RWPE1 (cell line): ENCODE results near the gene FERMT1.

Source experiments
- CTCF ChIA-PET: fragments of 350-600 bp; sonication (Branson Sonifier 250); formaldehyde crosslinking; extraction: SDS; loops from one replicate; lab custom pipeline; 2021; lab: Yijun Ruan, JAX
- POLR2A ChIA-PET: fragments of 400-600 bp; formaldehyde crosslinking; extraction: SDS; loops from one replicate; lab custom pipeline; 2020; ENCODE audit warnings: antibody characterized with exemption; ENCODE audit not compliant: low non-redundant PET; lab: Yijun Ruan, JAX
- DNase-seq: peaks from one replicate; pipeline ENCODE4 v3.0.0; 2012; ENCODE audit warnings: low spot score
- H3K27ac ChIP-seq: fragments of 450-650 bp; 2 replicates; pipeline ENCODE4 v1.5.1; 2017
- TF ChIP-seq, protein P1 (sequence below): fragments of 450-650 bp; conservative IDR thresholded peaks from 2 replicates; pipeline ENCODE4 v1.5.1; 2017; ENCODE audit warnings: low read depth, mild to moderate bottlenecking

The FERMT1 gene

DNA sequence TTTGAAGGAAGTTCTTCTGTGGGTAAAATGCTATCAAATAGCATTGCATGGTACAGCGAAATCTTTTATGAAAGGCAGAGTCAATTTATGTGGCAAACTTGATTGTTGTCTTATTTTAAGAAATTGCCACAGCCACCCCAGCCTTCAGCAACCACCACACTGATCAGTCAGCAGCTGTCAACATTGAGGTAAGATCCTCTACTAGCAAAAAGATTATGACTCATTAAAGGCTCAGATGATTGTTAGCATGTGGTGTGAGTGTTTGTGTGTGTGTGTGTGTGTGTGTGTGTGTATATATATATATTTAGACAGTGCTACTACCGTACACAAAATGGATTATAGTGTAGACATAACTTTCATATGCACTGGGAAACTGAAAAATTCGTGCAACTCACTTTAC, 96.8 kb downstream of the FERMT1 start:
- DNase-seq = no peak
- TF ChIP-seq, protein P1, sequence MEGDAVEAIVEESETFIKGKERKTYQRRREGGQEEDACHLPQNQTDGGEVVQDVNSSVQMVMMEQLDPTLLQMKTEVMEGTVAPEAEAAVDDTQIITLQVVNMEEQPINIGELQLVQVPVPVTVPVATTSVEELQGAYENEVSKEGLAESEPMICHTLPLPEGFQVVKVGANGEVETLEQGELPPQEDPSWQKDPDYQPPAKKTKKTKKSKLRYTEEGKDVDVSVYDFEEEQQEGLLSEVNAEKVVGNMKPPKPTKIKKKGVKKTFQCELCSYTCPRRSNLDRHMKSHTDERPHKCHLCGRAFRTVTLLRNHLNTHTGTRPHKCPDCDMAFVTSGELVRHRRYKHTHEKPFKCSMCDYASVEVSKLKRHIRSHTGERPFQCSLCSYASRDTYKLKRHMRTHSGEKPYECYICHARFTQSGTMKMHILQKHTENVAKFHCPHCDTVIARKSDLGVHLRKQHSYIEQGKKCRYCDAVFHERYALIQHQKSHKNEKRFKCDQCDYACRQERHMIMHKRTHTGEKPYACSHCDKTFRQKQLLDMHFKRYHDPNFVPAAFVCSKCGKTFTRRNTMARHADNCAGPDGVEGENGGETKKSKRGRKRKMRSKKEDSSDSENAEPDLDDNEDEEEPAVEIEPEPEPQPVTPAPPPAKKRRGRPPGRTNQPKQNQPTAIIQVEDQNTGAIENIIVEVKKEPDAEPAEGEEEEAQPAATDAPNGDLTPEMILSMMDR = no peak
- no peak overlapping the region for H3K27ac ChIP-seq
- ChIA-PET POLR2A (interaction anchor here (0.6 kb wide), 1 partner anchor 10 kb away, joined by 3 read pairs; no protein-coding TSS in a partner anchor), CTCF (no interaction called here)
